Measurements from ENCODE around the gene VRK3. TPM values are rescaled to one million over a fixed set of nuclear protein-coding genes. Genes with fewer than 3 reads are reported as not detected.

Gene VRK3
- total and polyA plus RNA-seq, 9 donors: 17.5 to 24.6 (median 18.8) TPM

DNA sequence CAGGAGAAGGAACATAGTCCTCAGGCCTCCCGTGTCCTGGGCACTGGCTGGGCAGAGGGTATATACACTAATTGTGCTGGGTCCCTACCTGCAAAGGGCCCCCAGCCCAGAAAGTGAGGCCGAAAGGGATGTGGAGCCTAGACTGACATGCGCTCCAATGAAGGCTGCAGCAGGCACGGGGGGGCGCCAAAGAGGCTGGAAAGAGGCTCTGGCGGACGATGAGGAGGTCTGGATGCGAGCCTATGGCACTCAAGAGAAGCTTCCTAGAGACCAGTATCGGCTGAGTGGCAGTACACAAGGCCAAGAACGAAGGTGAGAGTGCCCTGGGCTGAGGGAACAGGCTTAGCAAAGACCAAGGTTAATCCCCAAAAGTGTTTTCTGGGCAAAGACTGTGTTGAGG lies 16.6 kb downstream of the VRK3 start:
- no peaks in the 10 kb centered on the region for H3K9me3 ChIP-seq (replicated peaks; ENCODE audit: control insufficient read depth, low read depth, low read length)
- no peak for DNase-seq
- H3K36me3 ChIP-seq (ENCODE audit: control insufficient read depth, insufficient read depth, low read length): peaks cover 61% of the 10 kb centered on the region
- H3K27me3 ChIP-seq (ENCODE audit: control insufficient read depth, insufficient read depth, low read length): no peaks in the 10 kb centered on the region
- no peaks in the 10 kb centered on the region for H3K4me1 ChIP-seq (ENCODE audit: control insufficient read depth, insufficient read depth, low read length)
- no peak overlapping the region for H3K4me3 ChIP-seq (ENCODE audit: low read length)
- 40% methylated on average over 10 of the region's 10 CpGs for WGBS (ENCODE audit: insufficient coverage)
- no peak overlapping the region for H3K27ac ChIP-seq (ENCODE audit: low read length)

DNA sequence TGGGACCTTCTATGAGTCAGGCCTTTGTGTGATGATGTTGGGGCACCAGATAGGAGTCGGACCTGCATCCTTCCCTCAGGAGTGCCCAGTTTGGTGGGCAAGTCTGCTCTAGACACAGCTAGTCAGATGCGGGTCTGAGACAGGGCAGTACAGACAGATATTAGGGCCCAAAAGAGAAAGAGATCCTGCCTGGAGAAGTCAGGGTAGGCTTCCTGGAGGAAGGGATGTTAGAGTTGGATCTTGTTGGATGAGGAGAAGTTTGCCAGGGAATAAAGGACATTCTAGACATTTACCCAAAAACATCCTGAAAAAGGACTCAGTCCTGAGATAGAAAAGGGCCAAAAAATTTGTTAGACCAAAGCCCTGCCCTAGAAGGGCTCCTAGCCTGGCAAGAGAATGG lies 17.2 kb downstream of the VRK3 start:
- Histone ChIP-seq H3K27ac (ENCODE audit: low read length) (no peak overlapping the region), H3K27me3 (ENCODE audit: control insufficient read depth, insufficient read depth, low read length) (no peaks in the 10 kb centered on the region), H3K9me3 (replicated peaks; ENCODE audit: control insufficient read depth, low read depth, low read length) (no peaks in the 10 kb centered on the region), H3K4me1 (ENCODE audit: control insufficient read depth, insufficient read depth, low read length) (no peaks in the 10 kb centered on the region), H3K4me3 (ENCODE audit: low read length) (no peak overlapping the region), H3K36me3 (ENCODE audit: control insufficient read depth, insufficient read depth, low read length) (peaks cover 61% of the 10 kb centered on the region)
- WGBS (ENCODE audit: insufficient coverage): 100% methylated on average over 1 of the region's 2 CpGs
- DNase-seq: no peak

DNA sequence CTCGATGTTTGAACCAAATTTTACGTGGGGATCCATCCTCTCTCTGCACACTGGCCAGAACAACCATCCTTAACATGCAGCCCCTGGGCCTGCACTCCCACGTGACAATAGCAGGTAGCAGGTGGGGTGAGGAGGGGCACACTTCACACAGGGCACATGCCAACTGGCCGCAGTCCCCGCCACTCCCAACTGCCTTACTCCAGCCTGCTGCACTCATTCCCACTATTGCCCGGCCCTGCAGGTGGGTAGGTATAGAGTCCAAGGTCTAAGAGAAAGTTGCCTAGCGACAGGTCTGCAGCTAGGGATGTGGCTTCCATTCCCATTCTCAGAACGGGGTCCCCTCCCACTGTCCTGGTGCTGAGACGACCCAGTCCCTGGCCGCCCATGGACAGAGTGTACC lies 18.0 kb downstream of the VRK3 start:
- H3K9me3 ChIP-seq (replicated peaks; ENCODE audit: control insufficient read depth, low read depth, low read length): no peaks in the 10 kb centered on the region
- 94% methylated on average over 3 of the region's 10 CpGs for WGBS (ENCODE audit: insufficient coverage)
- no peak for DNase-seq
- H3K4me1 ChIP-seq (ENCODE audit: control insufficient read depth, insufficient read depth, low read length): no peaks in the 10 kb centered on the region
- H3K36me3 ChIP-seq (ENCODE audit: control insufficient read depth, insufficient read depth, low read length): peaks cover 66% of the 10 kb centered on the region
- no peak overlapping the region for H3K4me3 ChIP-seq (ENCODE audit: low read length)
- no peak overlapping the region for H3K27ac ChIP-seq (ENCODE audit: low read length)
- H3K27me3 ChIP-seq (ENCODE audit: control insufficient read depth, insufficient read depth, low read length): no peaks in the 10 kb centered on the region

DNA sequence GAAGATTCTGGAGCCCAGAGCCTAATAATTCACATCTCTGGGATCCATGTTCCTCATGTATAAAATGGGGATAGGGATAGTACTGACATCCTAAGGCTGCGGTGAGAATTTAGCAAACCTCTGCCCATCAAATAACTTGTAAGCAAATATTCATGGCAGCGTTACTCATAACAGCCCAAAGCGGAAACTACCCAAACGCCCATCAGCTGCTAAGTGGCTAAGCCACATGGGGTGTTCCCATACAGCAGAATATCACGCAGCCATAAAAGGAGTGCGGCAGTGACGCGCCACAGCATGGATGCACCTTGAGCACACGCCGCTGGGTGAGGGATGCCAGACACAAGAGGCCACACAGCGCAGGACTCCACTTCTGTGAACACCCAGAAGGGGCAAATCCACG lies 19.7 kb downstream of the VRK3 start:
- no peak overlapping the region for H3K27ac ChIP-seq (ENCODE audit: low read length)
- 94% methylated on average over 11 of the region's 12 CpGs for WGBS (ENCODE audit: insufficient coverage)

DNA sequence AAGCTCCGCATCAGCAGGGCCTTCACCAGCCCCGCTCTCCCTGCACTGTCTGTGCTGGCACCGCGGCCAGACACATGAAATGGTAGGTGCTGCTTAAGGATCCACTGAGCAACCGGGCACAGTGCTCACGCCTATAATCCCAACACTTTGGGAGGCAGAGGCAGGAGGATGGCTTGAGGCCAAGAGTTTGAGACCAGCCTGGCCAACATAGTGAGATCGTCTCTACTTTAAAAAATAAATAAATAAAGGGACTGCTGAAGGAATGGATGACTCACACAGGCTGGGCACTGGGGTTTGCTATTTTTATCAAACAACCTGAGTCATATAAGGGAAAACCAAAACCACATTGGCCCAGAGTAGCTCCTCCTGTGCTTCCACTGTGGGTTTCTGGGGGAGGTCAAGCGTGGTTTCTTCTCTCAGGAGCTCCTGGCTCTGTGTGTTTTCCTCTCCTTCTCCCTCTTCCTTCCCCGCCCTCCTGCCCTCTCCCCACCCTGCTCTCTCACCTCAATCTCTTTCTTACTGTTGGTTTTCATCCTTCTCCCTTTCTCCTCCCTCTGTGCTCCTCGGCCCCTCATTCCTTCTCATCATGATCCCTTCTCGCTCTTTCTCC lies 21.3 kb downstream of the VRK3 start:
- Histone ChIP-seq H3K9me3 (replicated peaks; ENCODE audit: control insufficient read depth, low read depth, low read length) (no peaks in the 10 kb centered on the region), H3K36me3 (ENCODE audit: control insufficient read depth, insufficient read depth, low read length) (peaks cover 87% of the 10 kb centered on the region), H3K27ac (ENCODE audit: low read length) (no peak overlapping the region), H3K4me1 (ENCODE audit: control insufficient read depth, insufficient read depth, low read length) (no peaks in the 10 kb centered on the region), H3K4me3 (ENCODE audit: low read length) (no peak overlapping the region), H3K27me3 (ENCODE audit: control insufficient read depth, insufficient read depth, low read length) (no peaks in the 10 kb centered on the region)
- peak; percentile 53 for DNase-seq
- WGBS (ENCODE audit: insufficient coverage): 92% methylated on average over 9 of the region's 11 CpGs

More for the DNA sequence above, 19.7 kb downstream of the VRK3 start:
- H3K27me3 ChIP-seq (ENCODE audit: control insufficient read depth, insufficient read depth, low read length): no peaks in the 10 kb centered on the region
- H3K36me3 ChIP-seq (ENCODE audit: control insufficient read depth, insufficient read depth, low read length): peaks cover 81% of the 10 kb centered on the region
- DNase-seq: no peak
- H3K9me3 ChIP-seq (replicated peaks; ENCODE audit: control insufficient read depth, low read depth, low read length): no peaks in the 10 kb centered on the region
- H3K4me3 ChIP-seq (ENCODE audit: low read length): no peak overlapping the region
- no peaks in the 10 kb centered on the region for H3K4me1 ChIP-seq (ENCODE audit: control insufficient read depth, insufficient read depth, low read length)

DNA sequence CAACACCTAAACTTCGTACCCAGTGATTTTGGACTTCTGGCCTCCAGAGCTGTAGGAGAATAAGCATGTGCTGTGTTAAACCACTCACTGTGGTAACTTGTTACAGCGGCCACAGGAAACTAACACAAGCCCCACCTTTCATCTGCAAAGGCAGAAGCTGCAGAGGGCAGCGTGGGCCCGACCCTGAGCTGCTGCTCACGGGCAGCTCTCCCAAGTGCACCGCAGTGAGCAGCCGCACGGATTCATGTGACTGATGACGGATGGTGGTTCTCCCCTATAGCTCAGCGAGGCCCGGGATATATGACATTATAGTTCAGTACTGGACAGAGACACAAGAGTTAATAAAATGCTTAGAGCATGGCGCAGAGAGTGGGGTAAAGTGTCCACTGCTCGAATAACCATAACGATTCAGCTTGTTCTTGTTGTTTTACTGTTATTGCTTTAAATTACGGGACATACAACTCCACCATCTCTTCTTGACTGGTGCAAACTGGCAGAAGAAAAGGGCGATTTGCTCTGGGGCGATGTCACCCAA lies 21.9 kb downstream of the VRK3 start:
- Histone ChIP-seq H3K4me3 (ENCODE audit: low read length) (no peak overlapping the region), H3K9me3 (replicated peaks; ENCODE audit: control insufficient read depth, low read depth, low read length) (no peaks in the 10 kb centered on the region), H3K36me3 (ENCODE audit: control insufficient read depth, insufficient read depth, low read length) (peaks cover 87% of the 10 kb centered on the region), H3K27ac (ENCODE audit: low read length) (no peak overlapping the region), H3K27me3 (ENCODE audit: control insufficient read depth, insufficient read depth, low read length) (no peaks in the 10 kb centered on the region), H3K4me1 (ENCODE audit: control insufficient read depth, insufficient read depth, low read length) (no peaks in the 10 kb centered on the region)
- 86% methylated on average over 11 of the region's 17 CpGs for WGBS (ENCODE audit: insufficient coverage)
- no peak for DNase-seq

DNA sequence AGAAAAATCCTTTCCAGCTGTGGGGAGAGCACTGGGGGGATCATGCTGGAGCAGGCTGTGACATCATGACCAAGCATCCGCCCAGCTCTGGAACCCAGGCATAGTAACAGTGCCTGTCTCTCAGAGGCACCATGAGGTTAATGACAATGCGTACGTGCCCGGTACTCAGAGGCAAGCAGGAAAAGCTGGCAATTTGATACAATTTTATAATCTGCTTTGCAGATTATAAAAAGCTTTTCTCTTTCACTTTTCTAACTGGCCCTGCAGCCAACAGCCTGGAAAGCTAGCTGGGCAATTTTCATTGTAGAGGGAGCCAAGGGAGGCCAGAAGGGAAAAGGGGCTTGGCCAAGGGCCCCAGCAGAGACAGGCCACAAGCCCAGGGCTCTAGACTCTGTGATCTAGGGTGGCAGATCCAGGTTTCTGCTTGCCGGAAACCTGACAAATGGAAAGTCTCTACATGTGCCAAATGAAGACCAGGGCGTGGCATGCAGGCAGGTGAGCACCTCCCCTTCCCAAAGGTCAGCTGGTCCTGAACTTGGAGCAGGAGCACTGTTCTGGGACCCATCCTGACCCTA lies 22.7 kb downstream of the VRK3 start:
- no peak overlapping the region for H3K27ac ChIP-seq (ENCODE audit: low read length)
- H3K9me3 ChIP-seq (replicated peaks; ENCODE audit: control insufficient read depth, low read depth, low read length): no peaks in the 10 kb centered on the region
- H3K4me3 ChIP-seq (ENCODE audit: low read length): no peak overlapping the region
- no peaks in the 10 kb centered on the region for H3K4me1 ChIP-seq (ENCODE audit: control insufficient read depth, insufficient read depth, low read length)
- 85% methylated on average over 4 of the region's 6 CpGs for WGBS (ENCODE audit: insufficient coverage)
- no peaks in the 10 kb centered on the region for H3K27me3 ChIP-seq (ENCODE audit: control insufficient read depth, insufficient read depth, low read length)
- DNase-seq: peak; percentile 33
- H3K36me3 ChIP-seq (ENCODE audit: control insufficient read depth, insufficient read depth, low read length): peaks cover 84% of the 10 kb centered on the region

DNA sequence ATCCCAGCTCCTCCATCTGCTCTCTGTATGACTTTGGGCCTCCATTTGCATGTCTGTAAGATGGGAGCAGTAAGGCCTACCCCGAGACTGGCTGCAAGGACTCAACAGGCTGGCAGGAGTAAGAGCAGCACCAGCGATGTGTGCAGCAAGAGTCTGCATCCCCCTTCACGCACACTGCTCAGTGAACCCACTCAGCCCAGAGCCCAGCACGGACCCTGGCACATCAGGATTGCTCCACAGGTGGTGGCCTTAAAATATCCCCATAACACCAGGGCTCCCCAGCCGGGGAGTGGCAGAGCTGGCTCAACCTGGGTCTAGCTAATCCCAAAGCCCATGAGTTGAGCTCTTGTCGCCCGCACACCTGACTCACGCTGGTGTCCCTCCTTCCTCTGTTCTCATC lies 23.4 kb downstream of the VRK3 start:
- H3K27ac ChIP-seq (ENCODE audit: low read length): no peak overlapping the region
- WGBS (ENCODE audit: insufficient coverage): 90% methylated on average over 3 of the region's 8 CpGs
- no peaks in the 10 kb centered on the region for H3K27me3 ChIP-seq (ENCODE audit: control insufficient read depth, insufficient read depth, low read length)
- no peak for DNase-seq
- no peak overlapping the region for H3K4me3 ChIP-seq (ENCODE audit: low read length)
- no peaks in the 10 kb centered on the region for H3K4me1 ChIP-seq (ENCODE audit: control insufficient read depth, insufficient read depth, low read length)
- peaks cover 84% of the 10 kb centered on the region for H3K36me3 ChIP-seq (ENCODE audit: control insufficient read depth, insufficient read depth, low read length)
- H3K9me3 ChIP-seq (replicated peaks; ENCODE audit: control insufficient read depth, low read depth, low read length): no peaks in the 10 kb centered on the region

DNA sequence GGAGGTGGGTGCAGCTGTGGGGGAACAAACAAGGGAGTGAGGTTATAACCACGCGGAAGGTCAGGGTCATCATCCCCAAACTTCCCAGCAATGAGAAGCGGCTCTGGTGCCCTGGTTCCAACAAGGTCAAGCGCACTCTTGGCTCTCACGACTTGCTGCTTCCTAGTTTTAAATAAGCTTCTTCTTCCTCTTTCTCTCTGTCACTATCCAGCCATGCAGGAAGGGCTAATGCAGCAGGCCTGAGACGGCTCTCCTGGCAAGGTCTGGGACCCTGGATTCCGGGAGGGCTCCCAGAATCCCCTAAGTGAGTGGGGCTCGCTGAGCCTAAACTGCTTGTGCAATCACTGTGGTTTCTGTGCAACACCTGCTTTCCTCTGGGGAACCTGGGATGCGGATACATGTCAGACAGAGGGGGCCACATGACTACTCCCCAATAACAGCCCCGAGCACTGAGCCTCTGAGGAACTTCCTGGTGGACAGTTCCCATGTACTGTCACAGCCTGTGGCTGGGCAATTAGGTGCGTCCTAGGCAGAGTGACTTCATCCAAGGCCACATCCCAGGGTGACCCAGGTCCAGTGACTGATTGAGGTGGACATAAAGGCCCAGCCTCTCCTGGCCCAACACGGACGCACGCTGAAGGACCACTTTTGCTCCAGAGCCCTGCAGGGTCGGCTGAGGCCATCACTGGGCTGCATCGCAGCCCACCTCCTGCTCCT lies 24.2 kb downstream of the VRK3 start:
- peaks cover 81% of the 10 kb centered on the region for H3K36me3 ChIP-seq (ENCODE audit: control insufficient read depth, insufficient read depth, low read length)
- WGBS (ENCODE audit: insufficient coverage): 85% methylated on average over 16 of the region's 16 CpGs

DNA sequence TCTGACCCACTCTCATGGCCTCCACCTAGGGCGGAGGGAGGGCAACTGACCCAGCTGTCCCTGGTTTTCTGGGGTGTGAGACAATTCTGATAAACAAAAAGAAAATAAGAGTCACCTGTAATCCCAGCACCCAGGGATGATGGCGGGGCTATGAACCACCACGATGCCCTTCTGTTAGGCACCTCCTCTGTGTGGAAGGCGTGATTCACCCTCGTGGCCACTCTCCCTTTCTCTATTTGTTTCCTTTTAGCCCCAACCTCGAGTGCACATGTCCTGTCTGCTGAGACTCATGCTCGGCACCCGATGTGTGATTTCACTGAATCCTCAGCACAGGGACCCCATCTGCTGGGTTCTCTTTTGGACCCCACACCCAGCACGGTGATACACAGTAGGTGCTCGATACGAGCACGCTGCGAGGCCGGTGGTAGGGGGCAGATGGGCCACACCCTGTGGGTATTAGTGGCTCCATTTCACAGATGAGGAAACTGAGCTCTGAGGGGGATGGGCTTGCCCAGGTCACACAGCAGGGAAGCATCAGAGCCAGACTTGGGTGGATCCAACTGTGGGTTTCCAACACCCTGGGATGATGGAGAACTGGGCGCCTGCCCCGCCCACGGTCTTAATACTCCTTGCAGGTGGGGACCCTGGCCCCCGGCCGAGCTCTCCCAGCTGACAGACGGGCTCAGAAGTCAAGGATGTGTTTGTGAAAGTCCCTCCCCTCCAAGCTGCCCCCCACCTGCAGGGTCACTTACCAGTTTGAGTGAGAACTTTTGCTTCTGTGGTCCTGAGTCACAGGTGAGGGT lies 24.9 kb downstream of the VRK3 start:
- DNase-seq: no peak
- H3K36me3 ChIP-seq (ENCODE audit: control insufficient read depth, insufficient read depth, low read length): peaks cover 78% of the 10 kb centered on the region
- no peaks in the 10 kb centered on the region for H3K27me3 ChIP-seq (ENCODE audit: control insufficient read depth, insufficient read depth, low read length)
- WGBS (ENCODE audit: insufficient coverage): 93% methylated on average over 19 of the region's 20 CpGs
- H3K9me3 ChIP-seq (replicated peaks; ENCODE audit: control insufficient read depth, low read depth, low read length): no peaks in the 10 kb centered on the region
- H3K27ac ChIP-seq (ENCODE audit: low read length): no peak overlapping the region
- no peaks in the 10 kb centered on the region for H3K4me1 ChIP-seq (ENCODE audit: control insufficient read depth, insufficient read depth, low read length)
- H3K4me3 ChIP-seq (ENCODE audit: low read length): no peak overlapping the region

More for the DNA sequence above, 24.2 kb downstream of the VRK3 start:
- Histone ChIP-seq H3K9me3 (replicated peaks; ENCODE audit: control insufficient read depth, low read depth, low read length) (no peaks in the 10 kb centered on the region), H3K4me3 (ENCODE audit: low read length) (no peak overlapping the region), H3K4me1 (ENCODE audit: control insufficient read depth, insufficient read depth, low read length) (no peaks in the 10 kb centered on the region), H3K27ac (ENCODE audit: low read length) (no peak overlapping the region), H3K27me3 (ENCODE audit: control insufficient read depth, insufficient read depth, low read length) (no peaks in the 10 kb centered on the region)
- DNase-seq: no peak
